DOHH2 (cell line): ENCODE results near the gene JUNB.

ENCODE experiments used
- H3F3A ChIP-seq: fragments of 200-600 bp; sonication (generic), shearing (Covaris generic); 2 replicates; pipeline ENCODE4 v1.6.0; 2016; ENCODE audit warnings: antibody characterized with exemption, mild to moderate bottlenecking; ENCODE audit not compliant: control insufficient read depth, insufficient read depth
- H3K27ac ChIP-seq: fragments of 200-600 bp; sonication (generic); 2 replicates; pipeline ENCODE4 v1.5.1; 2014; ENCODE audit warnings: low read depth, mild to moderate bottlenecking, low read length, moderate library complexity
- H3K27me3 ChIP-seq: fragments of 200-600 bp; sonication (generic); 2 replicates; pipeline ENCODE4 v1.6.1; 2014; ENCODE audit warnings: mild to moderate bottlenecking, low read length, mixed read lengths; ENCODE audit not compliant: control insufficient read depth
- H3K36me3 ChIP-seq: fragments of 200-600 bp; sonication (generic); 2 replicates; pipeline ENCODE4 v1.6.1; 2014; ENCODE audit warnings: mild to moderate bottlenecking, low read length, moderate library complexity, mixed read lengths; ENCODE audit not compliant: control insufficient read depth
- H3K4me1 ChIP-seq: fragments of 200-600 bp; sonication (generic); 2 replicates; pipeline ENCODE4 v1.6.1; 2014; ENCODE audit warnings: mild to moderate bottlenecking, low read length, mixed read lengths; ENCODE audit not compliant: control insufficient read depth
- H3K4me2 ChIP-seq: fragments of 200-600 bp; sonication (generic); 2 replicates; pipeline ENCODE4 v1.6.0; 2014; ENCODE audit warnings: mild to moderate bottlenecking, low read length, moderate library complexity
- H3K4me3 ChIP-seq: fragments of 200-600 bp; sonication (generic); 2 replicates; pipeline ENCODE4 v1.5.1; 2014; ENCODE audit warnings: mild to moderate bottlenecking, low read length, mixed read lengths
- H3K79me2 ChIP-seq: fragments of 200-600 bp; sonication (generic); 2 replicates; pipeline ENCODE4 v1.6.1; 2014; ENCODE audit warnings: mild to moderate bottlenecking, low read length, mixed read lengths; ENCODE audit not compliant: control insufficient read depth
- H3K9me2 ChIP-seq: fragments of 200-600 bp; sonication (generic); replicated peaks from 2 replicates; pipeline ENCODE4 v1.6.1; 2014; ENCODE audit warnings: mild to moderate bottlenecking, low read length, mixed read lengths; ENCODE audit not compliant: control insufficient read depth
- H3K9me3 ChIP-seq: fragments of 200-600 bp; sonication (generic); 2 replicates; pipeline ENCODE4 v1.6.1; 2014; ENCODE audit warnings: antibody characterized with exemption, low read length, mixed read lengths; ENCODE audit not compliant: control insufficient read depth, insufficient read depth
- H4K20me1 ChIP-seq: fragments of 200-600 bp; sonication (generic); 2 replicates; pipeline ENCODE4 v1.6.0; 2014; ENCODE audit warnings: low read depth, mild to moderate bottlenecking, antibody characterized with exemption, low read length, moderate library complexity; ENCODE audit not compliant: control insufficient read depth, insufficient read depth
- CTCF ChIP-seq: fragments of 200-600 bp; sonication (generic); IDR thresholded peaks from one replicate; pipeline ENCODE4 v1.5.1; 2014; ENCODE audit warnings: antibody characterized with exemption, mild to moderate bottlenecking, low read depth, low read length; ENCODE audit not compliant: poor library complexity, severe bottlenecking
- EZH2phosphoT487 ChIP-seq: fragments of 200-600 bp; sonication (generic); IDR thresholded peaks from 2 replicates; pipeline ENCODE4 v1.6.1; 2017; ENCODE audit warnings: borderline replicate concordance, mild to moderate bottlenecking, antibody characterized with exemption, low read length, moderate library complexity, mixed read lengths

JUNB gene

GRCh38 chr19:12784871-12785430 lies 6.3 kb upstream of the JUNB start:
- Histone ChIP-seq H3K27ac (peak overlapping the region; percentile 75), H3K79me2 (peaks cover 5% of the 10 kb centered on the region; the same call in 1 of the 2 replicates), H3K4me1 (peaks cover 80% of the 10 kb centered on the region), H4K20me1 (no peaks in the 10 kb centered on the region), H3K4me2 (peak overlapping the region; percentile 93), H3F3A (peaks cover 48% of the 10 kb centered on the region), H3K9me3 (no peaks in the 10 kb centered on the region), H3K27me3 (no peaks in the 10 kb centered on the region), H3K4me3 (peak overlapping the region; percentile 16; the same call in 1 of the 2 replicates), H3K9me2 (no peaks in the 10 kb centered on the region), H3K36me3 (no peaks in the 10 kb centered on the region)
- TF ChIP-seq EZH2phosphoT487 (no peak), CTCF (no peak)

GRCh38 chr19:12785431-12786031 lies 5.8 kb upstream of the JUNB start:
- Histone ChIP-seq H3K4me1 (peaks cover 85% of the 10 kb centered on the region), H3K4me3 (peak overlapping the region; percentile 40), H3K4me2 (peak overlapping the region; percentile 93), H3K36me3 (no peaks in the 10 kb centered on the region), H3K27ac (peak overlapping the region; percentile 75), H3K9me2 (no peaks in the 10 kb centered on the region), H3K9me3 (no peaks in the 10 kb centered on the region), H3K27me3 (no peaks in the 10 kb centered on the region), H4K20me1 (no peaks in the 10 kb centered on the region), H3K79me2 (peaks cover 5% of the 10 kb centered on the region), H3F3A (peaks cover 49% of the 10 kb centered on the region)
- no peak for TF ChIP-seq CTCF
- TF ChIP-seq EZH2phosphoT487, result no peak

- Histone ChIP-seq H3K4me1 (peaks cover 91% of the 10 kb centered on the region), H4K20me1 (no peaks in the 10 kb centered on the region), H3K9me2 (no peaks in the 10 kb centered on the region), H3K4me2 (peak overlapping the region; percentile 93), H3K4me3 (peak overlapping the region; percentile 40), H3K36me3 (no peaks in the 10 kb centered on the region), H3K9me3 (no peaks in the 10 kb centered on the region), H3F3A (peaks cover 49% of the 10 kb centered on the region), H3K79me2 (peaks cover 9% of the 10 kb centered on the region), H3K27me3 (no peaks in the 10 kb centered on the region), H3K27ac (peak overlapping the region; percentile 75)
- no peak for TF ChIP-seq EZH2phosphoT487
- no peak for TF ChIP-seq CTCF
These were observed 5.0 kb upstream of the JUNB start for GRCh38 chr19:12786141-12786870.
